ENCODE measurements around the gene FAM221B.

DNA sequence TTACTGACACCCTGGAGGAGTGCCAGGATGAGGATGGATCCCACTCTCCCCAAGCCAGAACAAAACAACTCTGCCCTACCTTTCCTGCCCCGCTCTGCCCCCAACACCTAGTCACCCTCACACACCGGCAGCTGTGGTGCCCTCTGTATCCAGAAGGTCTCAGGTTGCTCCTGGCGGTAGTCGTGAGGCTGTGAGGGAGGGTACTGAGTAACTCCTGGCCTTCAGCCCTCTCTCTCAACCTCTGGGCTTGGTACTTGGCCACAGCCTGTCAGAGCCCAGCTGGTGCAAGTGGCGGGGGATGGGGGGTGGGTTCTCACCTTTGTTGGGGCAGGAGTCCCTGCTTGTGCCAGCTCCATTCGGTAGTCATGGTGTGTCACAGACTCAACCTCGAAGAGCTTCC lies 18.4 kb downstream of the FAM221B start:
- no peak for TF ChIP-seq RARB (CRISPR knock-in tag; IDR thresholded peaks at IDR 0.05)
- TF ChIP-seq TCF4 (CRISPR knock-in tag; IDR thresholded peaks at IDR 0.05; ENCODE audit: borderline replicate concordance) = no peak
- no peak for TF ChIP-seq ZFP3 (CRISPR knock-in tag; IDR thresholded peaks at IDR 0.05)
- TF ChIP-seq BACH2 (CRISPR knock-in tag; IDR thresholded peaks at IDR 0.05; ENCODE audit: borderline replicate concordance) = no peak
- no peak for TF ChIP-seq ZNF565 (CRISPR knock-in tag; conservative IDR thresholded peaks at IDR 0.05; ENCODE audit: low read depth)
- TF ChIP-seq, protein P1, sequence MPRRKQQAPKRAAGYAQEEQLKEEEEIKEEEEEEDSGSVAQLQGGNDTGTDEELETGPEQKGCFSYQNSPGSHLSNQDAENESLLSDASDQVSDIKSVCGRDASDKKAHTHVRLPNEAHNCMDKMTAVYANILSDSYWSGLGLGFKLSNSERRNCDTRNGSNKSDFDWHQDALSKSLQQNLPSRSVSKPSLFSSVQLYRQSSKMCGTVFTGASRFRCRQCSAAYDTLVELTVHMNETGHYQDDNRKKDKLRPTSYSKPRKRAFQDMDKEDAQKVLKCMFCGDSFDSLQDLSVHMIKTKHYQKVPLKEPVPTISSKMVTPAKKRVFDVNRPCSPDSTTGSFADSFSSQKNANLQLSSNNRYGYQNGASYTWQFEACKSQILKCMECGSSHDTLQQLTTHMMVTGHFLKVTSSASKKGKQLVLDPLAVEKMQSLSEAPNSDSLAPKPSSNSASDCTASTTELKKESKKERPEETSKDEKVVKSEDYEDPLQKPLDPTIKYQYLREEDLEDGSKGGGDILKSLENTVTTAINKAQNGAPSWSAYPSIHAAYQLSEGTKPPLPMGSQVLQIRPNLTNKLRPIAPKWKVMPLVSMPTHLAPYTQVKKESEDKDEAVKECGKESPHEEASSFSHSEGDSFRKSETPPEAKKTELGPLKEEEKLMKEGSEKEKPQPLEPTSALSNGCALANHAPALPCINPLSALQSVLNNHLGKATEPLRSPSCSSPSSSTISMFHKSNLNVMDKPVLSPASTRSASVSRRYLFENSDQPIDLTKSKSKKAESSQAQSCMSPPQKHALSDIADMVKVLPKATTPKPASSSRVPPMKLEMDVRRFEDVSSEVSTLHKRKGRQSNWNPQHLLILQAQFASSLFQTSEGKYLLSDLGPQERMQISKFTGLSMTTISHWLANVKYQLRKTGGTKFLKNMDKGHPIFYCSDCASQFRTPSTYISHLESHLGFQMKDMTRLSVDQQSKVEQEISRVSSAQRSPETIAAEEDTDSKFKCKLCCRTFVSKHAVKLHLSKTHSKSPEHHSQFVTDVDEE (CRISPR knock-in tag; IDR thresholded peaks at IDR 0.05) = no peak
- TF ChIP-seq OSR1 (CRISPR knock-in tag; IDR thresholded peaks at IDR 0.05) = no peak
- TF ChIP-seq, protein P2, sequence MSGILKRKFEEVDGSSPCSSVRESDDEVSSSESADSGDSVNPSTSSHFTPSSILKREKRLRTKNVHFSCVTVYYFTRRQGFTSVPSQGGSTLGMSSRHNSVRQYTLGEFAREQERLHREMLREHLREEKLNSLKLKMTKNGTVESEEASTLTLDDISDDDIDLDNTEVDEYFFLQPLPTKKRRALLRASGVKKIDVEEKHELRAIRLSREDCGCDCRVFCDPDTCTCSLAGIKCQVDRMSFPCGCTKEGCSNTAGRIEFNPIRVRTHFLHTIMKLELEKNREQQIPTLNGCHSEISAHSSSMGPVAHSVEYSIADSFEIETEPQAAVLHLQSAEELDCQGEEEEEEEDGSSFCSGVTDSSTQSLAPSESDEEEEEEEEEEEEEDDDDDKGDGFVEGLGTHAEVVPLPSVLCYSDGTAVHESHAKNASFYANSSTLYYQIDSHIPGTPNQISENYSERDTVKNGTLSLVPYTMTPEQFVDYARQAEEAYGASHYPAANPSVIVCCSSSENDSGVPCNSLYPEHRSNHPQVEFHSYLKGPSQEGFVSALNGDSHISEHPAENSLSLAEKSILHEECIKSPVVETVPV (CRISPR knock-in tag; IDR thresholded peaks at IDR 0.05) = no peak
- no peak for TF ChIP-seq ZC3H10 (CRISPR knock-in tag; IDR thresholded peaks at IDR 0.05)
- TF ChIP-seq, protein P3, sequence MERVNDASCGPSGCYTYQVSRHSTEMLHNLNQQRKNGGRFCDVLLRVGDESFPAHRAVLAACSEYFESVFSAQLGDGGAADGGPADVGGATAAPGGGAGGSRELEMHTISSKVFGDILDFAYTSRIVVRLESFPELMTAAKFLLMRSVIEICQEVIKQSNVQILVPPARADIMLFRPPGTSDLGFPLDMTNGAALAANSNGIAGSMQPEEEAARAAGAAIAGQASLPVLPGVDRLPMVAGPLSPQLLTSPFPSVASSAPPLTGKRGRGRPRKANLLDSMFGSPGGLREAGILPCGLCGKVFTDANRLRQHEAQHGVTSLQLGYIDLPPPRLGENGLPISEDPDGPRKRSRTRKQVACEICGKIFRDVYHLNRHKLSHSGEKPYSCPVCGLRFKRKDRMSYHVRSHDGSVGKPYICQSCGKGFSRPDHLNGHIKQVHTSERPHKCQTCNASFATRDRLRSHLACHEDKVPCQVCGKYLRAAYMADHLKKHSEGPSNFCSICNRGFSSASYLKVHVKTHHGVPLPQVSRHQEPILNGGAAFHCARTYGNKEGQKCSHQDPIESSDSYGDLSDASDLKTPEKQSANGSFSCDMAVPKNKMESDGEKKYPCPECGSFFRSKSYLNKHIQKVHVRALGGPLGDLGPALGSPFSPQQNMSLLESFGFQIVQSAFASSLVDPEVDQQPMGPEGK (CRISPR knock-in tag; IDR thresholded peaks at IDR 0.05; ENCODE audit: borderline replicate concordance) = no peak
- no peak for TF ChIP-seq TOX (CRISPR knock-in tag; IDR thresholded peaks at IDR 0.05; ENCODE audit: borderline replicate concordance)
- TF ChIP-seq, protein P4, sequence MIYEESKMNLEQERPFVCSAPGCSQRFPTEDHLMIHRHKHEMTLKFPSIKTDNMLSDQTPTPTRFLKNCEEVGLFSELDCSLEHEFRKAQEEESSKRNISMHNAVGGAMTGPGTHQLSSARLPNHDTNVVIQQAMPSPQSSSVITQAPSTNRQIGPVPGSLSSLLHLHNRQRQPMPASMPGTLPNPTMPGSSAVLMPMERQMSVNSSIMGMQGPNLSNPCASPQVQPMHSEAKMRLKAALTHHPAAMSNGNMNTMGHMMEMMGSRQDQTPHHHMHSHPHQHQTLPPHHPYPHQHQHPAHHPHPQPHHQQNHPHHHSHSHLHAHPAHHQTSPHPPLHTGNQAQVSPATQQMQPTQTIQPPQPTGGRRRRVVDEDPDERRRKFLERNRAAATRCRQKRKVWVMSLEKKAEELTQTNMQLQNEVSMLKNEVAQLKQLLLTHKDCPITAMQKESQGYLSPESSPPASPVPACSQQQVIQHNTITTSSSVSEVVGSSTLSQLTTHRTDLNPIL (CRISPR knock-in tag; IDR thresholded peaks at IDR 0.05; ENCODE audit: low read depth) = no peak

Data from SK-N-SH treated with all-trans-retinoic acid at 6 μM for 48 hours (cell line).